Measurements from ENCODE around the gene EEIG1.

DNA sequence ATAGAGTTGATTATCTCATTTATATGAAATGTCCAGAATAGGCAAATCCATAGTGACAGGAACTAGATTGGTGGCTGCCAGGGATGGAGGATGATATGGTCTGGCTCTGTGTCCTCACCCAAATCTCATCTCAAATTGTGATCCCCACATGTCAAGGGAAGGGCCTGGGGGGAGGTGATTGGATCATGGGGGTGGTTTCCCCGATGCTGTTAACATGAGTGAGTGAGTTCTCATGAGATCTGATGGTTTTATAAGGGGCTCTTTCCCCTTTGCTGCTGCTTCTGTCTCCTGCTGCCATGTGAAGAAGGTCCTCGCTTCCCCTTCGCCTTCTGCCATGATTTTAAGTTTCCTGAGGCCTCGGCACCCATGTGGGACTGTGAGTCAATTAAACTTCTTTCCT is 21.4 kb downstream of the EEIG1 start:
- TF ChIP-seq NRF1 (conservative IDR thresholded peaks at IDR 0.05; ENCODE audit: low read depth, low read length) (no peak), POLR2A (IDR thresholded peaks at IDR 0.05; ENCODE audit: low read depth, low read length) (no peak), PAX8 (IDR thresholded peaks at IDR 0.05) (no peak), TARDBP (IDR thresholded peaks at IDR 0.05; ENCODE audit: borderline replicate concordance) (no peak), SPI1 (IDR thresholded peaks at IDR 0.05; ENCODE audit: borderline replicate concordance, insufficient read depth, low read depth, low read length) (no peak), YY1 (IDR thresholded peaks at IDR 0.05; ENCODE audit: low read depth, low read length) (no peak)
- TF ChIP-seq, protein P1, sequence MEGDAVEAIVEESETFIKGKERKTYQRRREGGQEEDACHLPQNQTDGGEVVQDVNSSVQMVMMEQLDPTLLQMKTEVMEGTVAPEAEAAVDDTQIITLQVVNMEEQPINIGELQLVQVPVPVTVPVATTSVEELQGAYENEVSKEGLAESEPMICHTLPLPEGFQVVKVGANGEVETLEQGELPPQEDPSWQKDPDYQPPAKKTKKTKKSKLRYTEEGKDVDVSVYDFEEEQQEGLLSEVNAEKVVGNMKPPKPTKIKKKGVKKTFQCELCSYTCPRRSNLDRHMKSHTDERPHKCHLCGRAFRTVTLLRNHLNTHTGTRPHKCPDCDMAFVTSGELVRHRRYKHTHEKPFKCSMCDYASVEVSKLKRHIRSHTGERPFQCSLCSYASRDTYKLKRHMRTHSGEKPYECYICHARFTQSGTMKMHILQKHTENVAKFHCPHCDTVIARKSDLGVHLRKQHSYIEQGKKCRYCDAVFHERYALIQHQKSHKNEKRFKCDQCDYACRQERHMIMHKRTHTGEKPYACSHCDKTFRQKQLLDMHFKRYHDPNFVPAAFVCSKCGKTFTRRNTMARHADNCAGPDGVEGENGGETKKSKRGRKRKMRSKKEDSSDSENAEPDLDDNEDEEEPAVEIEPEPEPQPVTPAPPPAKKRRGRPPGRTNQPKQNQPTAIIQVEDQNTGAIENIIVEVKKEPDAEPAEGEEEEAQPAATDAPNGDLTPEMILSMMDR (IDR thresholded peaks at IDR 0.05 in 2 of 3, conservative IDR thresholded peaks at IDR 0.05 in 1 of 3; ENCODE audit: control insufficient read depth in 2 of 3, extremely low read depth in 1 of 3, insufficient read depth in 1 of 3, low read depth in 3 of 3, low read length in 3 of 3), result no peak
